Endodermal cell (in vitro differentiated cells): ENCODE data around the gene BRPF3. TPM values are rescaled to one million over a fixed set of nuclear protein-coding genes. Genes with fewer than 3 reads are reported as not detected.

ENCODE experiments used
- DNase-seq: peaks from one replicate; pipeline ENCODE4 v3.0.0-alpha.2; 2017
- H3K27ac ChIP-seq: 2 replicates; pipeline ENCODE4 v1.5.1; 2013; ENCODE audit warnings: mild to moderate bottlenecking, low read depth, low read length, moderate library complexity
- H3K27me3 ChIP-seq: 2 replicates; pipeline ENCODE4 v1.6.1; 2013; ENCODE audit warnings: mild to moderate bottlenecking, low read length, moderate library complexity; ENCODE audit not compliant: insufficient read depth, control insufficient read depth, poor library complexity, severe bottlenecking
- H3K36me3 ChIP-seq: 2 replicates; pipeline ENCODE4 v1.7.0; 2013; ENCODE audit warnings: mild to moderate bottlenecking, low read length, moderate library complexity; ENCODE audit not compliant: control insufficient read depth, insufficient read depth
- H3K4me1 ChIP-seq: one replicate; pipeline ENCODE4 v1.7.0; 2013; ENCODE audit warnings: low read length; ENCODE audit not compliant: control insufficient read depth, insufficient read depth
- H3K4me3 ChIP-seq: 2 replicates; pipeline ENCODE4 v1.5.1; 2013; ENCODE audit warnings: mild to moderate bottlenecking, low read length, moderate library complexity
- H3K9ac ChIP-seq: 2 replicates; pipeline ENCODE4 v1.6.1; 2013; ENCODE audit warnings: mild to moderate bottlenecking, low read length, moderate library complexity; ENCODE audit not compliant: poor library complexity, severe bottlenecking; ENCODE audit errors: extremely low read depth
- H3K9me3 ChIP-seq: 2 replicates; pipeline ENCODE4 v1.6.1; 2013; ENCODE audit warnings: mild to moderate bottlenecking, low read length, moderate library complexity; ENCODE audit not compliant: control insufficient read depth
- H3K27ac Mint-ChIP-seq: 2 replicates; pipeline ENCODE4 v1.8.0; 2020; ENCODE audit warnings: mixed read lengths
- H3K27me3 Mint-ChIP-seq: 2 replicates; pipeline ENCODE4 v1.8.0; 2021; ENCODE audit warnings: mild to moderate bottlenecking, mixed read lengths; ENCODE audit not compliant: insufficient read depth
- H3K36me3 Mint-ChIP-seq: 2 replicates; pipeline ENCODE4 v1.8.0; 2020; ENCODE audit warnings: low read depth, mixed read lengths
- H3K4me1 Mint-ChIP-seq: 2 replicates; pipeline ENCODE4 v1.8.0; 2020; ENCODE audit warnings: mixed read lengths
- H3K4me3 Mint-ChIP-seq: 2 replicates; pipeline ENCODE4 v1.8.0; 2020; ENCODE audit warnings: mild to moderate bottlenecking, moderate library complexity, mixed read lengths
- H3K9me3 Mint-ChIP-seq: 2 replicates; pipeline ENCODE4 v1.8.0; 2020; ENCODE audit warnings: mild to moderate bottlenecking, mixed read lengths
- WGBS, 2 experiments: methylation state at CpG; one replicate each; pipeline versions ENCODE4 v1.1.5 to v1.1.7; 2013; ENCODE audit warnings: missing lambda C conversion rate in 2 of 2, mixed read lengths in 1 of 2; ENCODE audit not compliant: insufficient coverage in 1 of 2, insufficient read length in 1 of 2; 5-methylcytosine and 5-hydroxymethylcytosine counted together
- total RNA-seq, 2 donors: library from RNA; stranded (reverse); fragmentation: NEBNext Ultra II Directional in 1 of 2; extraction: Animal tissue kit (Norgen Biotek cat#: 25700) in 1 of 2; gene quantifications; 2 replicates in 1 of 2; 3 replicates in 1 of 2; pipeline ENCODE4 v1.2.1, GENCODE V29; 2021
- TF ChIP-seq, protein P1 (sequence below): fragments of 200-600 bp; sonication (generic); conservative IDR thresholded peaks from 2 replicates; pipeline ENCODE4 v1.5.0; 2021; ENCODE audit warnings: antibody characterized with exemption, mild to moderate bottlenecking

Gene BRPF3
- total RNA-seq, 2 donors from 2014 or later: 30.4 to 46.8 TPM

DNA sequence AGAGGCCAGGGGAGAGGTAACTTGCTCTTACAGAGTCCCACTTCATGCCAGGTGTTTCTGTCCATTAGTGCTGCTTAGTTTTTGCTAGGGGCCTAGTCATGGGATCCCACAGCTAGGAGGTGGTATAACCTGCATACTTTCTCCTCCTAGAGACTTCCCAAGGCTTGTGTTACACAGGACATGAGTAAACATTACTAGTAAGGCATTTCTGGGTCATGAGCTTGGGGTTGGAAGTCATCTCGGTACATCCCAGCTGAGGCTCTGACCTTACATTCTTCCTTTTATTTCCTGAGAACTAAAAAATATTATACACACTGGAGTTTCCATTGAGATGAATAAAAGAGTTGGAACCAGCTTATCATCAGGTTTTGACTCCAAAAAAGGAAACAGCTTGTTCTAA lies 52.4 kb downstream of the BRPF3 start:
- H3K9me3 ChIP-seq: no peaks in the 10 kb centered on the region
- H3K9ac ChIP-seq: no peak overlapping the region
- Mint-ChIP-seq H3K36me3 (no peaks in the 10 kb centered on the region), H3K27ac (no peak overlapping the region), H3K9me3 (no peaks in the 10 kb centered on the region), H3K4me1 (peaks cover 21% of the 10 kb centered on the region), H3K27me3 (no peaks in the 10 kb centered on the region), H3K4me3 (no peak overlapping the region)
- no peak overlapping the region for H3K27ac ChIP-seq
- no peak overlapping the region for H3K4me3 ChIP-seq
- no peaks in the 10 kb centered on the region for H3K27me3 ChIP-seq
- DNase-seq: peak; percentile 31
- TF ChIP-seq, protein P1, sequence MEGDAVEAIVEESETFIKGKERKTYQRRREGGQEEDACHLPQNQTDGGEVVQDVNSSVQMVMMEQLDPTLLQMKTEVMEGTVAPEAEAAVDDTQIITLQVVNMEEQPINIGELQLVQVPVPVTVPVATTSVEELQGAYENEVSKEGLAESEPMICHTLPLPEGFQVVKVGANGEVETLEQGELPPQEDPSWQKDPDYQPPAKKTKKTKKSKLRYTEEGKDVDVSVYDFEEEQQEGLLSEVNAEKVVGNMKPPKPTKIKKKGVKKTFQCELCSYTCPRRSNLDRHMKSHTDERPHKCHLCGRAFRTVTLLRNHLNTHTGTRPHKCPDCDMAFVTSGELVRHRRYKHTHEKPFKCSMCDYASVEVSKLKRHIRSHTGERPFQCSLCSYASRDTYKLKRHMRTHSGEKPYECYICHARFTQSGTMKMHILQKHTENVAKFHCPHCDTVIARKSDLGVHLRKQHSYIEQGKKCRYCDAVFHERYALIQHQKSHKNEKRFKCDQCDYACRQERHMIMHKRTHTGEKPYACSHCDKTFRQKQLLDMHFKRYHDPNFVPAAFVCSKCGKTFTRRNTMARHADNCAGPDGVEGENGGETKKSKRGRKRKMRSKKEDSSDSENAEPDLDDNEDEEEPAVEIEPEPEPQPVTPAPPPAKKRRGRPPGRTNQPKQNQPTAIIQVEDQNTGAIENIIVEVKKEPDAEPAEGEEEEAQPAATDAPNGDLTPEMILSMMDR: no peak
- H3K4me1 ChIP-seq: peaks cover 8% of the 10 kb centered on the region
- WGBS, 2 experiments: 87% methylated on average over 1 of the region's 1 CpG; no CpG with 5 or more reads in 1 of the 2 experiments
- H3K36me3 ChIP-seq: no peaks in the 10 kb centered on the region

DNA sequence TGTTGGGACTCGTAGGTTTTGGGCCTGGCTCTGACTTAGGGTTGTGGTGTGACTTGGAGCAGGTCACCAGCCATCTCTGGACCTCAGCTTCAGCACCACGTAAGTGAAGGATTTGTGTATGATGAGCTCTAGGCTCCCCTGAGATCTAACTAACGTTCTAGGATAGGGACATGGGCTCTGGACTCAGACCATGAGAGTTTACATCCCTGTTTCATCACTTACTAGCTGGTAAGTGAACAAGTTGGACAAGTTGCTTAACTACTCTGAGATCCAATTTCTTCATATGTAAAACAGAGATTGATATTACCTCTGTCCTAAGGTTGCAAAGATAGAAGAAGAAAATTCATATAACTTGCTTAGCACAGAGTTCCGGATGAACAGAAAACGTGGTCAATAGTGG lies 53.0 kb downstream of the BRPF3 start:
- Mint-ChIP-seq H3K36me3 (no peaks in the 10 kb centered on the region), H3K4me3 (no peak overlapping the region), H3K27me3 (no peaks in the 10 kb centered on the region), H3K9me3 (no peaks in the 10 kb centered on the region), H3K4me1 (peaks cover 21% of the 10 kb centered on the region), H3K27ac (no peak overlapping the region)
- TF ChIP-seq, protein P1: no peak
- Histone ChIP-seq H3K4me3 (no peak overlapping the region), H3K9me3 (no peaks in the 10 kb centered on the region), H3K27me3 (no peaks in the 10 kb centered on the region), H3K27ac (no peak overlapping the region), H3K4me1 (peaks cover 7% of the 10 kb centered on the region), H3K9ac (no peak overlapping the region), H3K36me3 (no peaks in the 10 kb centered on the region)
- DNase-seq: no peak
- WGBS, 2 experiments: 95 to 97% methylated on average over 3 to 5 of the region's 5 CpGs

DNA sequence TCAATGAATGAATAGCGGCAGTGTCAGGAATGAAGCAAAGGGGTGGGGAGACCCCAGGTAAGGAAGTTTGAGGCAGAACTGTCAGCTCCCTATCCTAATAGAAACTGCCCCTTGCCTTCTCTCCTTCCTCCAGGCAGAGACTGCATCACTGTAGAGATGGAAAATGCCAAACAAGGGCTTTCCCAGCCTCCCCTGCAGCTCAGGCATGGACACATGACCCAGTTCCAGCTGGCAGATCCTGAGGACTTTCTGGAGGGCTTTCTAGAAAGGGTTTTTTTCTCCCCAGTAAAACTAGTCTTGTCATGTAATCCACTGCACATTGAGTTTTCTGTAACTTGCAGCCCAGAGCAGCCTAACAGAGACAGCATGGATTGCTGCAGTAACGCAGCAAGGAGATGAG lies 55.5 kb downstream of the BRPF3 start:
- H3K36me3 Mint-ChIP-seq: no peaks in the 10 kb centered on the region
- DNase-seq: no peak
- Histone ChIP-seq H3K27ac (no peak overlapping the region), H3K4me1 (no peaks in the 10 kb centered on the region), H3K9ac (no peak overlapping the region), H3K36me3 (no peaks in the 10 kb centered on the region), H3K27me3 (no peaks in the 10 kb centered on the region), H3K9me3 (no peaks in the 10 kb centered on the region), H3K4me3 (no peak overlapping the region)
- H3K9me3 Mint-ChIP-seq: no peaks in the 10 kb centered on the region
- H3K4me3 Mint-ChIP-seq: no peak overlapping the region
- TF ChIP-seq, protein P1: no peak
- no peak overlapping the region for H3K27ac Mint-ChIP-seq
- H3K27me3 Mint-ChIP-seq: no peaks in the 10 kb centered on the region
- 98% methylated on average over 2 of the region's 2 CpGs; no CpG with 5 or more reads in 1 of the 2 experiments for WGBS, 2 experiments
- peaks cover 1% of the 10 kb centered on the region for H3K4me1 Mint-ChIP-seq
